ENCODE data around the gene RCAN3. TPM values are rescaled to one million over a fixed set of nuclear protein-coding genes. Genes with fewer than 3 reads are reported as not detected.

RCAN3 gene
- total RNA-seq, 1 donor = 122 TPM

GRCh38 chr1:24588573-24588972, 85.9 kb downstream of the RCAN3 start:
- no peaks in the 10 kb centered on the region for H3K9me3 ChIP-seq (ENCODE audit: low read depth, low read length)
- no peaks in the 10 kb centered on the region for H3K27me3 ChIP-seq (ENCODE audit: insufficient read depth, low read length)
- H3K4me1 ChIP-seq (ENCODE audit: insufficient read depth, low read length) = no peaks in the 10 kb centered on the region
- H3K4me3 ChIP-seq (ENCODE audit: low read length) = no peak overlapping the region

- no peaks in the 10 kb centered on the region for H3K9me3 ChIP-seq (ENCODE audit: low read depth, low read length)
- no peaks in the 10 kb centered on the region for H3K4me1 ChIP-seq (ENCODE audit: insufficient read depth, low read length)
- no peaks in the 10 kb centered on the region for H3K27me3 ChIP-seq (ENCODE audit: insufficient read depth, low read length)
- H3K4me3 ChIP-seq (ENCODE audit: low read length) = no peak overlapping the region
These were observed 86.6 kb downstream of the RCAN3 start for GRCh38 chr1:24589200-24589599.

Other genes starting within 250 kb of the RCAN3 start
- not detected for gene GRHL3, start 183.5 kb upstream of the RCAN3 start, total RNA-seq
- 1.6 TPM for gene STPG1, start 89.1 kb upstream of the RCAN3 start, total RNA-seq
- gene NIPAL3, start 87.0 kb upstream of the RCAN3 start, total RNA-seq = 17.9 TPM
- gene NCMAP, start 53.3 kb downstream of the RCAN3 start, total RNA-seq = 0.10 TPM
- gene SRRM1, start 140.5 kb downstream of the RCAN3 start, total RNA-seq = 193 TPM
- gene CLIC4, start 242.6 kb downstream of the RCAN3 start, total RNA-seq = 42.8 TPM

Measured in mononuclear cell (primary cell).